CD4-positive, alpha-beta T cell treated with Interferon gamma for 1 hour (primary cell): Measurements from ENCODE around the gene PIMREG.
A peak's percentile ranks its signal among the peaks of the same experiment; 100 is the strongest.

Source experiments
- DNase-seq: peaks from one replicate; pipeline ENCODE4 v3.0.0-alpha.2; 2020

PIMREG gene

DNA sequence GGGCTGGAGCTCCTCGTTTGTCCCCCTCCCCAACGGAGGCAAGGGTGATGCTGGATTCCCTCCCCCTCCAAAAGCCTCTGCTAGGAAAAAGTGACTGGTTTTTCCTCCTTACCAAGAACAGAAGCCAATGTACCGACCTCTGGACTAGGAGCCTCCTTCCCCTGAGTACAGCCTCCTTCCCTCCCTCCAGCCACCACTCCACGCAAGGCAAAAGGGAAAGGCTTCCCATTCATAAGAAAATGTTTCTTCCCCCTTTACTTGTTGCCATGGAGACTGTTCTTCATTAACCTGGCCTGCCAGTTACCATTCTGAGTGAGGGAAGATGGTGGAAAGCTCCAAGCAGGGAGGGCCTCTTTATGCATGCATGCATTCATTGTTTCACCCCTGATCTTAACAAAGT is 4.3 kb upstream of the PIMREG start:
- no peak for DNase-seq

DNA sequence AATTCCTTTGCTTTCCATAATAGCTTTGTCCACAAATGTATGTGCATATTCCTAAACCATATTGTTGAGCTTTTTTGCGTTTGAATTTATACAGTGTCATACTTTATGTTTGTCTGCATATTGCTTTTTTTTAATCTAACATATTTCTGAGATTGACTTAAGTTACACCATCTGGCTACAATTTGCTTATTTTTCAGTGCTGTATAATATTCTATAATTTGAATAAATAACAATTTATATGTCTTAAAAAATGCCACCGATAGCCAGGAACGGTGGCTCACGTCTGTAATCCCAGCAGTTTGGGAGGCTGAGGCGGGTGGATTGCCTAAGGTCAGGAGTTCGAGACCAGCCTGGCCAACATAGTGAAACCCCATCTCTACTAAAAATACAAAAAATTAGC is 1.5 kb upstream of the PIMREG start:
- no peak for DNase-seq

DNA sequence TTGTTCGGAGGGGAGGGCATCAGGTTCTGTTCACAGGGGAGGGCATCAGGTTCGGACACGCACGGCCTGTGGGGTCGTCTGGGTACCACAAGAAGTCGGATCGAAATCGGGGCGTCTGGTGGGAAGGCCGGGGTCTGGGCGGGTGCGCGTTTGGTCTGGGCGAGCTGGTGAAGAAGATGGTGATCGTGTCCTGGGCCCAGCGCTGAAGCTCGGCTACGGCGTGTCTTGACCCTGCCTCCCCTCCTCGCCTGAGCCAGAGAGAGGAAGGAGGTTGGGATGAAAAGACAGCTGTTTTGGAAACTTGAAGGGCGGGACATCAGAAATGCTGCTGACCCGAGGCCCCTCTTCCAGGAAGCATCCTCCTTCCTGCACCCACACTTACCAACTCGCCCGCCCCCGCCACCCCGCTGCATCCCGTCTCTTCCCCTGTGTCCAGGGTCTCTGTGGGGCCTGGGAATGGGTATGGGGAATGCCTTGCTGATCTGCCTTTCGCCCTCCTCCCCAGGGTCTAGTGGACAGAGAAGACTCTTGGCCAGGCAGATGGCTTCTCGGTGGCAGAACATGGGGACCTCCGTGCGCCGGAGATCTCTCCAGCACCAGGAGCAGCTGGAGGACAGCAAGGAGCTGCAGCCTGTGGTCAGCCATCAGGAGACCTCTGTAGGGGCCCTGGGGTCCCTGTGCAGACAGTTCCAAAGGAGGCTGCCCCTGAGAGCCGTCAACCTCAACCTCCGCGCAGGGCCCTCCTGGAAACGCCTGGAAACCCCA is 498 bp downstream of the PIMREG start:
- DNase-seq = no peak

DNA sequence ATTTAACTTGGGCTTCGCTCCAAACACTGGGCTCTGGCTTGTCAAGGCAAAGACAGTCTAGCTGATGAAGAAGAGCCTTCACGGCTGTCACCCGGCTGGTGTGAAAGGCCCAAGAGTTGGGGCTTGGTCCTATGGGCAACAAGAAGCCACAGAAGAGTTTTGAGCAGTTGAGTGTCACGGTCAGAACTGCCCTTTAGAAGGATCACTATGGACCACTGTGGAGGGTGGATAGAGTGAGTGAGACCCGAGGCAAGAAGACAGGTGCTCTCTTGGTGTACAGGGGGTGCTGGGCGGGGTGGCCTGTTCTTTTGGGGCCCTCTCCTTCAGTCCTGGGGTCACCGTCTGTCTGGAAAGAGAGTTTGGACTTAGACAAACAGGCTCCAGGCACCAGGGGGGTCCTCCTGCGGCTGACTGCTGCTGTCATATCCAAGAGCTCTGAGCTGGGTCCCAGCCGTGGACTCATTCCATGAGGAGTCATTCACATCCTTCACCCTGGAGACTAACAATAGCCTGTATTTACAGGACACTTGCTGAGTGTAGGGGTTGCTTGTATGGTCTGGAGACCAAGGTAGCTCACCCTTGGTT is 2.4 kb downstream of the PIMREG start:
- no peak for DNase-seq

DNA sequence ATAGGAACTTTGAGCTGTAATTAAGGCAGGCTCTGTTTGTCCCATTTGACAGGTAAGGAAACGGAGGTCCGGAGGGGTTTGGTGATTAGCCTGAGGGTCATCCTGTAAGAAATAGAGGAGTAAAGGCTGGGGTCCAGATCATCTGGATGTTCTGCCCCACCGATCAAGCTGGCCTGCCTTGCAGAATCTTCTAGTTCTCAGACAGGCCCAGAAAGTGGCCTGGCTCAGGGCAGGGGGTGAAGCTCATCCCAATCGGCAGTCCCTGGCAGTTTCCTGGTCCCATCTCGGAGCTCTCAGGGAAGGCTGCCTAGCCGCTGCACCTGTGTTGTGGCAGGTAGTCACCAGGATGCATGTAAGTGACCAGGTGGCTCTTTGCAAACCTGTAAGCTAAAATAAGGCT is 4.2 kb downstream of the PIMREG start:
- no peak for DNase-seq

DNA sequence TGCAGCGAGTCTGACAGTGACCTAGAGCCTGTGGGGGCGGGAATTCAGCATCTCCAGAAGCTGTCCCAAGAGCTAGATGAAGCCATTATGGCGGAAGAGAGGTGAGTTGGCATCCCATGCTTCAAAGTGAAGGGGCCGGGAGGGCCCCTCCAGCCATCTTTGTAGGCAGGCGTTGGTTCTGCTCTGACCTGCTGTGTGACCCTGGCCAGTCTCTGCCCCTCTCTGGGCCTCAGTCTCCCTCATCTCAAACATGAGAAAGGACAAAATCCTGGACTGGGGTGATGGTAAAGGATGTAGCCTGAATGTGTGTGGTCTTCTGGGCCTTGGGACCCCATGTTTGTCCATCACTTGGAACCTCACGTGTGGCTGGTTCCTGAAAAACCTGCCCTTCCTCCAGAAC is 5.1 kb downstream of the PIMREG start:
- no peak for DNase-seq

DNA sequence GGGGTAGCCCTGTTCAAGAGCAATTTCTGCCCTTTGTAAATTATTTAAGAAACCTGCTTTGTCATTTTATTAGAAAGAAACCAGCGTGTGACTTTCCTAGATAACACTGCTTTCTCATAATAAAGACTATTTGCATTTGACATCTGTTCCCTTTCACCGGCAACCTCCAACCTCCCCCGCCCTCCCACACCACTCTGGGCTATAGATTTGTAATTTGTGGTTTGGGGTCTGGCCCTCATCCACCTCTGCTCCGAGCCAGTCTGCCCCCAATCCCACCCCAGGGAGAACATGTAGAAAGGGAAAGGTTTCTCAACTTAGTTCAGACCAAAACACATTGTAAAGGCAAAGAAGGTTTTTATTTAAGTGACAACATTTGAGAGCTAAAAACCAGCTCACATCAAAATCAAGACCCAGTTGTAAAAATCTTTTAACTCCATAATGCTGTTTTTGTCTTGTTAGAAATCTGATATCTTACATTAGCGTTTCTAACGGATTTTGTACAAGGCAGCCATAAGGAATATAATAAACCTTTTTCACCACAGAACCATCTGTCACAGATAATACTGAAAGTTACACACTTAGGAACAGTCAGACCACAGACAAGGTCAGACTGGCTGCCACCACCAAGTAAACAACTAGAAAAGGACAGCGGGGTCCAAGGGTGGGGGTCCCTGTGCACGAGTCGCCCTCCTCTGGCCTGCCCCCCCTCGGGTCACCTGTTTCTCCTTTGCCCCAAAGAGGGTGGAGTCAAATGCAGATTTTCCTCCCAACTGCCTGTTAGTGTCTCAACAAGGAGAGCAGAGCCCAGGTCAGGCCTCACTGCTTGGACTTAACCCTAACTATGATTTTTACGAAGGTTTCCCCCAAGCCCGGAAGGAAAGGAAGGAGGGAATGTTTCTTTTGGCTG is 6.9 kb downstream of the PIMREG start:
- DNase-seq = no peak

DNA sequence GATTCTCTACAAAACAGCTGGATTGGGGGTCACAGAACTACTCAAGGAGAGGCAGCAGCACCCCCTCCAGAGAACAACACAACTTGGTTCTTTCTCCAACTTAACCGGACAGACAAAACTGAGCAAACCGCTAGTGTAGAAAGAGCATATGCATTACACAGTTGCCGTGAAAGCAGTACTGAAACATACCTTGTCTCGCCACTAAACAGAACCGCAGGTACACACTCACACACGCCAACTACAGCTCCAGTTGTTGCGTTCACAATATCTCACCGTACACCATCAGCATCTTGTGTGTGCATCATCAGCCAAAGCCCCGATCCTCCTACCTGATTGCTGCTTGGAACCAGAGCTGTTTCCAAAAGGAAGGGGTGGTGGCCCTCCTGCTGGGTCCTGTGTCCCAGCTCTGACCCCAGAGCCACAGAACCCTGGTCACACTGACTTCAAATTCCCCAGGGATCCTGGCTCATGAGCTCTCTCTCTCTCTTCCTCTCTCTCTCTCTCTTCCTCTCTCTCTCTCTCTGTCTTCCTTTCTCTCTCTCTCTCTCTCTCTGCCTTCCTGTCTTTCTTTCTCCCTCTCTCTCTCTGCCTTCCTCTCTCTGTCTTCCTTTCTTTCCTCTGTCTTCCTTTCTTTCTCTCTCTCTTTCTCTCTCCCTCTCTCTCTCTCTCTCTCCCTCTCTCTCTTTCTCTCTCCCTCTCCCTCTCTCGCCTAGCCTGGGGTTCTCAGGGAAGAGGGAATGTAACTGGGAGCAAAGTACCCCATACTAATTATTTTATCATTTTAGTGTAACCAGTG is 8.4 kb downstream of the PIMREG start:
- DNase-seq = no peak

DNA sequence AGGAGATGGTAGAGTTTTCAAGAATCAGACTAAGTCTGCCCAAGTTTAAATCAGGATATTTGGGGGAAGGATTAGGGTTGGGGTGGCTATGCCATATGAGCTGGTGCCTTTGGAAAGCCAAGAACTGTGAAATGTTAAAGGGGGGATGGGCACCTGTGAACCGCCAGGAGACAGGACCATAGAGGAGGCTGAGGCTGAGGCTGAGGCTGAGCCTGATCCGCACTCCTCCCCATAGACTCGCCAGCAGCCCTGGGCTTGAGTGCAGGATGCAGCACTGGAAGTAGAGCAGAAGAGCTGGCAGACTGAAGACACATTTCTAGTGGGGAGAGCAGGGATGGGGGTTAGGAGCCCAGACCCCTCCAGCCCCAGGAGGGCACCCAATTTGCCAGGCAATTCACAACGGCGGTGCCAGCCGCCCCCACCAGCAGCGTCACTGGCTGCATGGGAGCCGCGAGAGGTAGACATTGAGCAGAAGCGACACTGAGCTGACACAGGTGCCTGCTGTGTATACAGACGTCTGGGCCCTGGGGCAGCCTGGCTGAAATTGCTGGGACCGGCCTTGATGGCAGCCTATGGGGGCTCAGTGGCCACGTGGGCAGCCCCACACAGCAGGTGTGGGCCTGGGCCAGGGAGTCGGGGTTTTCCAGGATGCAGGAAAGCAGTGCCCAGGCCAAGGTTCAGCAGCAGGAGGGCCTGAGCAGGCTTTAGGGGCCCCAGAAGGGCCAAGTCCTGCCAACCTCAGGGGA is 9.2 kb downstream of the PIMREG start:
- no peak for DNase-seq

DNA sequence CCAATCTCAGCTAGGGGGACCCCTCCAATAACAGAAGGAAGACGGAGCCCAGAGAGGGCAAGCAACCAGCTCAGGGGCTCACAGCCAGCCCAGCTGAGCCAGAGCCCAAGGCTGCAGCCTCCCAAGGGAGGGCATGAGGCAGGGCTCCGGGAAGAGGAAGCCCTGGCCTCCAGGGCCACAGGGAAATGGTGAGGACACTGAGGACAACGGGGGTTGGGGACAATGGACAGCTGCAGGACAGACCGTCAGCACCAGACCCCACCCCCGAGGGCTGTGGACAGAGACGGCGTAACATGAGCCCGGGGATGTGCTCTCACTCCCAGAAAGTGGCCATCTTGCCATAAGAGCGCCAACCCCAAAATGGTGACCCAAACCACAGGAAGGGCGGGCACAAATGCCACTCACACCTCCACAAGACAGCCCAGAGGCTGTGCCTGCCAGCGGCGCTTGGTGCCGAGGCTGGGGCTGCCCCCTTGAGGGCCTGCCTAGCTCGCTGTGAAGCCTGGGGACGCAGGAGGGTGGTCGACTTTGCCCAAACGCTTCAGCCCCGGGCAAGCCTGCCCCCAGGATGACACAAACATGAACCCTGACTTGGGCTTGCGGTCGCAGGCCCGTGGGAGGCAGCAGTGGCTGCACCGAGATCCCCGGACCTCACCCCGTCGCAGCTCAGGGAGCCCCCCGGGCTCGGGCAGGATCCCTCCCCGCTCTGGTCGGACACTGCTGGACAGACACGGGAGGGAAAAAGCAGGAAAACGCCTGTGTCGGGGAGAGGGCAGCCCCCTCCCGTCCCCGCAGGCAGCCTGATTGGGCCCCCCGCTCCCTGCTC is 10.5 kb downstream of the PIMREG start:
- no peak for DNase-seq

DNA sequence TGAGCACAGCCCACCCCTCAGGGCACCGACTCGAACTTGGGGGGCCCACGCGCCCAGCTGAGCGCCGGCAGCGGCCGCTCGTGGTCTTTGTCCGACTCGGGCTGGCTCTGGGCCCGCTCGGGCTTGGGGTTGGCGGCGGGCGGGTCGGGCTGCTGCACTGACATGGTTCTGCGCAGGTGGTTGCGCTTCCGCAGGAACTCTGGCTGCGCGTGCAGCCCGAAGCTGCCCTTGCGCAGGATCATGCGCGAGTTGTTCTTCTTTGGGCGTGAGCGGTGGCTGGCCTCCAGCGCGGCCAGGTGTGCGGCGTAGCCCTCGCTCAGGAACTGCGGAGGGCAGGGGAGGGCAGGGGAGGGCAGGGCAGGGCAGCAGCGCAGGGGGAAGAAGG is 11.1 kb downstream of the PIMREG start:
- DNase-seq = peak; percentile 67

DNA sequence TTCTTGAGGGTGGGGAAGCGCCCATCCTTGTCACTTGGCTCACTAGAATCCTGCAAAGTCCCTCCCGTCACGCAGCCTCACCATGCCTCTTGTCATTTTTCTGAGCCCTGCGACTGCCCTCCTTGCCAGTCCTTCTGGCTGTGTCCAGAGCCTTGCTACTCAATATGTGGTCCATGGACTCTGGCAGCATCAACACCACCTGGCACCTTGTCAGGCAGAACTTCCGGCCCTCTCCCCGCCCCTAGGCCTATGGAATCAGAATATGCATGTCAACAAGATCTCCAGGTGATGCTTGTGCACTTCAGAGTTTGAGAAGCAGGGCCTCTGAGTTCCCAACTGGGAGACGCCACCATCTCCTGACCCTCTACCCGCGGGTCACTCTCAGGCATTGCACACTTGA is 12.1 kb downstream of the PIMREG start:
- DNase-seq = no peak

DNA sequence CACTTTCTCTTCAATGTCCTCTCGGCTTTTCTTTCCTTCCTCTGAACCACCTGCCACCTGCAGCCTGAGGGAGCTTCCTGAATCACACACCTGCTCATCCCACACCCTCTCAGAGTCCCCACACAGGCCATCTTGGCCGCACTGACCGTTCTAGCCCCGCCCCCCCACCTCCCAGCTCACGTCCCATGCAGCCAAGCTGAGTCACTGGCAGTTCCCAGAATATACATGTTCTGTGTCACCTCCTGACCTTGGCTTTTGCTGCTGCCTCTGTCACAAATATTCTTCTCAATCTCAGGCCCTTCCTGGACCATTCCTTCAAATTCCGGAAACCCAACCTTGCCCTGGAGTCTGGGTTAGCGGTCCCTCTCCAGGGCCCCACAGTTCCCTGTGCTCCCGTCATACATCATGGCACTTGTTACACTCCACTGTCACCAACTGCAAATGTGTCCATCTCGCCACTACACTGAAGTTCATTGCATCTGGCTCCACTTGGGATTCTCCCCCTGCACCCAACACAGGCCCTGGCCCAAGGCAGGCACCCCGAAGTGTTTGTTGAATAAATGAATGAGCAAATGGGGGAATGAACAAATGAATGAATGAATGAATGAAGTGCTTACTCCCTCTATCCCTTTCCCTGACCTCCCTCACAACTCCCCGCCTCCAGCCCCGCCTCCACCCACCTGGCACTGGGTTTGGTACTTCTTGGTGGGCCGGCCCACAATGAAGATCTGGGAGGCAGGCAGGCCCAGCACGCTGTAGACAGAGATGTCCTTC is 12.8 kb downstream of the PIMREG start:
- DNase-seq = no peak

DNA sequence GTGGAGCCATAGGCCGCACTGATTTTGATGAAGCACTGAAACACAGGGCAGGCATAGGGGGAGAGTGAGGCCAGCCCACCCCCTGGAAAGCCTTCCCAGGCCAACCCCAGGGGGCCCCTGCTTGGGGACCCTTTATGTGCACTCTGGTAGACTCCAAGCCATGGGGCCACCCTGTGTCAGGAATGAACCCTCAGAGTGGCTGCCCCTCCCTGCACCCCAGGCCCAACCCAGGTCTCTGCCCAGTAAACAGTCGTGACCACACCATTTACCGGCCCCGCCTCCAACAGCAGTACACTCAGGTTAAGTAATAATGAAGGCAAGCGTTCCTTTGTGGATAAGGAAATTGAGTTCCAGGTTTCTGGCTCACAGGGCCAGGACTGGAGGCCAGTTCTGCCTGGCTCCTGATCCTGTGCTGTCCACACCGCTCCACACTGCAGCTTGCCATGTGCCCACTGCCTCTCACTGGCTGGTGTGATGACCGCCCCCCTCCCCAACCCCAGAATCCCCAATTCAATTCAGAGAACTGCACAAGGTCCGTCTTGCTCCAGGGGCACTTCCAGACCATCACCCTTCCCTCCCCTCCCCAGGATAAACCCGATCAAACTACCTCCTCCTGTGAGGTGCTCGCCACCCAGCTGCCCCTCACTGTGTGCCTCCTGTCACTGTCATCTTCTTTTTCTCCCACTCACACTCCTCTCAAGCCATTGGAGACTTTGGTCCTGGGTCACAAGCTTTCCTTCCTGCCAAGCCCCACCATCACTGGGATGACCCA is 13.6 kb downstream of the PIMREG start:
- DNase-seq = no peak

DNA sequence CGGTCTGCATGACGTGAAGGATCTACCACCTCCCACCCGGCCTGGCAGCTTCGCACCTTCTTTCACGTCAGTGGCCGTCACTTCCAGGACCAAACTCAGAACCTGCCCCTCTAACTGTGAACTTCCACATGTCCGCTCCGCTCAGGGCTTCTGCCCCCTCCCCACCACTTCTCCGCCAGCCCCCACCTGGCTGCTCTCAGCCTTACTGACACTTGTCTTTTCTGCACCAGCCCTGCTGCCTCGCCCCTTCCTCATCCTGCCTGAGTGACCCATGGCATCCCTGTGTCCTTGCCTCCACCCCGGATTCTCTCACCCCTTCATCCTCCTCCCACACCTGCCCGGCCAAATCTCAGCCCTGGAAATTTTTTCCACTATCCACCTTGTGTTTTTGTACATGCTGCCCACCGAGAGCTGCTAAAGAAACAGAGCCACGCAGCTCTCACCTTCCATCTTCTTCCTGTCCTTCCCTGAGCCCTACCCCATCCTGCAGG is 14.2 kb downstream of the PIMREG start:
- no peak for DNase-seq

DNA sequence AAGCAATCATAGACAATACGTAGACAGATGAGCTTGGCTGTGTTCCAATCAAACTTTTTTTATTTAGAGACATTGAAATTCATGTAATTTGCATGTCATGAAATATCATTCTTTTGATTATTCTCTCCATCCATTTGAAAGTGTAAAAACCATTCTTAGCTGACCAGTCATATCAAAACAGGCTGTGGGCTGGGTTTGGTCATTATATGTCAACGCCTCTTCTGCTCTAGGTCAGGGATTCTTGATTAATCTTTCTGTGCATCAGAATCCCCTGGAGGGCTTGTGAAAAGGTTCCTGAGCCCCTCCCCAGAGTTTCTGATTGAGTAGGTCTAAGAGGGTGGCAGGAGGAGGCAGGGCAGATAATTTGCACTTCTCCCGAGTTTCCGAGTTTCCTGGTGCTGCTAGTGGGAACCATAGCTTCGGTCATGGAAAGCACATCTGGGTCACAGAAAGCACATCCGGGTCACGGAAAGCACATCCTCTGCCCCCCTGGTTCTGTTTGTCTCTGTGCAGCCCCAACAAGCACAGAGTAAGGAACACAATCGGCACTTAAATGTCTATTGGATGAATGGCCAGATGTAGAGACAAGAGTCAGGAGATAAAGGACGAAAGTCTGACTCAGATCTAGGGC is 16.4 kb downstream of the PIMREG start:
- no peak for DNase-seq

DNA sequence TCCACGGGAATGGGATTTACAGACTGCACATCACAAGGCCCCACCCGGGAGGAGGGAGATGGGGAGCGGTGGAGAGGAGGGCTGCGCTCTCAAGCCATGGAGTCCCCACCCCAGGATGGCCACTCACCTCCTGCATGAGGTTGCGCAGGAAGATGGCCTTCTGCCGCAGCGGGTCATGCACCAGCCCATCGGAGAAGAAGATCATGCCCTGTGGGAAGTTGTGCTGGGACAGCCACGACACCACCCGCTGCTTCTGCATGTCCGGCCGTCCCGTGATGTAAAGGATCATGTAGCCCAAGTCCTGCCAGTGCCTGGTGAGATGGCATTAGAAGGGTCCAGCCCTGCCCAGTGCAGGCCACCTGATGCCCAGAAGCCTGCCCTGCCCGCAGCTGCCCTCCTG is 17.0 kb downstream of the PIMREG start:
- no peak for DNase-seq

DNA sequence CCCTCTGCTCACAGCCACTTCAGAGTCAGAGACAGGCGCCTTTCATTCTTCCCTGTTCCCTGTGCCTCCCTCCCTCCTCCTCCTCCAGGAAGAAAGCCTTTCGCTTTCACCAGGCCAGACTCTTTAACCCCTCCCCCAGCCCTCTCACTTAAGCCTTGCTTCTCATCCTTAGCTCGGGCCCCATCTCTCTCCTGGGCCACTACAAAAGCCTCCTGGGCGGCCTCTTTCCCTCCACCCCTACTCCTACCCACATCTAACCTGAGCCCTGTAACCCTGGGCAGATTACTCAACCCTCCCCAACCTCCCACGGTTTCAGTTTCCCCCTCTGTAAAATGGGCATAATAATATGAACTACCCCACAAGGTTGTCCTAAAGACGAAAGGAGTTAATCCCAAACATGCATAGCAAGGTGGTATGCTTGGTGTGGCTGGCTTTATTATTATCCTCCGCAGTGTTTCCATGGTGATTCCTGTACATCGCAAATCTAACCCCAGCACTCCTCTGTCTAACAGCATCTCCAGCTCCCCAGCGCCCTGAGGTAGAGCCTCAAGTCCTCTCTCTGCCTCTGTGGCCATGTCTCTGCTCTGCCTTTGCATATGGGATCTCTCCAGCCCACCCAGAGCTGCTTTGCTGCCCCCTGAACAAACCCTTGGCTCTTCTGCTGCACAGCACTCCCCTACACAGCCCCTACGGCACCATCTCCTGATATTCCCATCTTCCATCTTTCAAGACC is 17.7 kb downstream of the PIMREG start:
- no peak for DNase-seq
